SK-N-SH (cell line): ENCODE data around the gene COL28A1.

Experiments used
- EZH2phosphoT487 ChIP-seq: fragments of 200-600 bp; sonication (generic); IDR thresholded peaks from 2 replicates; pipeline ENCODE4 v1.6.1; 2017; ENCODE audit warnings: low read depth, mixed run types, mild to moderate bottlenecking, antibody characterized with exemption, moderate library complexity, borderline replicate concordance
- FOXM1 ChIP-seq: IDR thresholded peaks from 2 replicates; pipeline ENCODE4 v1.4.0; 2012; ENCODE audit warnings: low read depth, mild to moderate bottlenecking
- NFIC ChIP-seq: IDR thresholded peaks from 2 replicates; pipeline ENCODE4 v1.4.0; 2012; ENCODE audit warnings: borderline replicate concordance
- NRF1 ChIP-seq: IDR thresholded peaks from 2 replicates; pipeline ENCODE4 v1.6.1; 2012; ENCODE audit warnings: low read depth, mild to moderate bottlenecking, low read length
- SMC3 ChIP-seq: IDR thresholded peaks from 2 replicates; pipeline ENCODE4 v1.6.1; 2012; ENCODE audit warnings: low read depth, low read length, improper control_type of control experiment
- YY1 ChIP-seq: IDR thresholded peaks from 2 replicates; pipeline ENCODE4 v1.4.0; 2012; ENCODE audit warnings: low read depth, mild to moderate bottlenecking
- TF ChIP-seq, protein P1 (sequence below): fragments of 200-600 bp; sonication (generic); IDR thresholded peaks from 2 replicates; pipeline ENCODE4 v1.6.1; 2017; ENCODE audit warnings: antibody characterized with exemption, mild to moderate bottlenecking, moderate library complexity
- TF ChIP-seq, protein P2 (sequence below): IDR thresholded peaks from 2 replicates; pipeline ENCODE4 v1.4.0; 2012; ENCODE audit warnings: low read depth
- TF ChIP-seq, protein P3 (sequence below): IDR thresholded peaks from 2 replicates; pipeline ENCODE4 v1.4.0; 2012; ENCODE audit warnings: low read depth, borderline replicate concordance

GRCh38 chr7:7512861-7513597 is 22.6 kb downstream of the COL28A1 start:
- TF ChIP-seq NFIC (no peak), SMC3 (no peak; the same call in 1 of the 2 replicates), NRF1 (no peak), EZH2phosphoT487 (no peak), FOXM1 (no peak), YY1 (no peak)
- TF ChIP-seq, protein P1, sequence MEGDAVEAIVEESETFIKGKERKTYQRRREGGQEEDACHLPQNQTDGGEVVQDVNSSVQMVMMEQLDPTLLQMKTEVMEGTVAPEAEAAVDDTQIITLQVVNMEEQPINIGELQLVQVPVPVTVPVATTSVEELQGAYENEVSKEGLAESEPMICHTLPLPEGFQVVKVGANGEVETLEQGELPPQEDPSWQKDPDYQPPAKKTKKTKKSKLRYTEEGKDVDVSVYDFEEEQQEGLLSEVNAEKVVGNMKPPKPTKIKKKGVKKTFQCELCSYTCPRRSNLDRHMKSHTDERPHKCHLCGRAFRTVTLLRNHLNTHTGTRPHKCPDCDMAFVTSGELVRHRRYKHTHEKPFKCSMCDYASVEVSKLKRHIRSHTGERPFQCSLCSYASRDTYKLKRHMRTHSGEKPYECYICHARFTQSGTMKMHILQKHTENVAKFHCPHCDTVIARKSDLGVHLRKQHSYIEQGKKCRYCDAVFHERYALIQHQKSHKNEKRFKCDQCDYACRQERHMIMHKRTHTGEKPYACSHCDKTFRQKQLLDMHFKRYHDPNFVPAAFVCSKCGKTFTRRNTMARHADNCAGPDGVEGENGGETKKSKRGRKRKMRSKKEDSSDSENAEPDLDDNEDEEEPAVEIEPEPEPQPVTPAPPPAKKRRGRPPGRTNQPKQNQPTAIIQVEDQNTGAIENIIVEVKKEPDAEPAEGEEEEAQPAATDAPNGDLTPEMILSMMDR = no peak
- TF ChIP-seq, protein P2, sequence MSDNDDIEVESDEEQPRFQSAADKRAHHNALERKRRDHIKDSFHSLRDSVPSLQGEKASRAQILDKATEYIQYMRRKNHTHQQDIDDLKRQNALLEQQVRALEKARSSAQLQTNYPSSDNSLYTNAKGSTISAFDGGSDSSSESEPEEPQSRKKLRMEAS = no peak
- TF ChIP-seq, protein P3, sequence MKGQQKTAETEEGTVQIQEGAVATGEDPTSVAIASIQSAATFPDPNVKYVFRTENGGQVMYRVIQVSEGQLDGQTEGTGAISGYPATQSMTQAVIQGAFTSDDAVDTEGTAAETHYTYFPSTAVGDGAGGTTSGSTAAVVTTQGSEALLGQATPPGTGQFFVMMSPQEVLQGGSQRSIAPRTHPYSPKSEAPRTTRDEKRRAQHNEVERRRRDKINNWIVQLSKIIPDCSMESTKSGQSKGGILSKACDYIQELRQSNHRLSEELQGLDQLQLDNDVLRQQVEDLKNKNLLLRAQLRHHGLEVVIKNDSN = no peak
